CD4-positive, alpha-beta T cell (primary cell): ENCODE data around the gene FASTK. TPM values are rescaled to one million over a fixed set of nuclear protein-coding genes. Genes with fewer than 3 reads are reported as not detected.

Experiments used
- ATAC-seq: fragments of 200-7000 bp; cut with Tn5 transposase; one replicate; pipeline ENCODE4 v1.10.0; 2022; ENCODE audit warnings: mild to moderate bottlenecking; ENCODE audit not compliant: poor library complexity
- CTCF ChIA-PET: fragments of 350-600 bp; sonication (Branson Sonifier 250); formaldehyde crosslinking; loops from one replicate; lab custom pipeline; 2021; ENCODE audit warnings: antibody characterized with exemption, inconsistent platforms; lab: Charles Lee
- POLR2A ChIA-PET: fragments of 350-600 bp; sonication (Branson Sonifier 250); formaldehyde crosslinking; loops from one replicate; lab custom pipeline; 2021; ENCODE audit warnings: antibody characterized with exemption, inconsistent platforms; lab: Charles Lee
- DNase-seq, 14 experiments: peaks; one replicate each; pipeline ENCODE4 v3.0.0-alpha.2; 2013 to 2020; ENCODE audit warnings: mixed read lengths in 2 of 14
- H3K27ac ChIP-seq, 2 donors: one replicate each; pipeline versions ENCODE4 v1.5.1 to v1.7.0; 2013; ENCODE audit warnings: low read length in 2 of 2, low read depth in 1 of 2, mild to moderate bottlenecking in 1 of 2
- H3K27me3 ChIP-seq, 2 experiments: 1 replicate in 1 of 2; 2 replicates in 1 of 2; pipeline versions ENCODE4 v1.6.1 to v1.7.0; 2013; ENCODE audit warnings: low read length in 2 of 2, control low read depth in 1 of 2, mild to moderate bottlenecking in 1 of 2, moderate library complexity in 1 of 2; ENCODE audit not compliant: insufficient read depth in 2 of 2, control insufficient read depth in 1 of 2
- H3K36me3 ChIP-seq: one replicate; pipeline ENCODE4 v1.6.1; 2013; ENCODE audit warnings: low read length, control low read depth; ENCODE audit not compliant: insufficient read depth
- H3K4me1 ChIP-seq: one replicate; pipeline ENCODE4 v1.6.1; 2013; ENCODE audit warnings: low read length, control low read depth; ENCODE audit not compliant: insufficient read depth
- H3K4me3 ChIP-seq: one replicate; pipeline ENCODE4 v1.5.1; 2013; ENCODE audit warnings: mild to moderate bottlenecking, low read length, moderate library complexity
- H3K9me3 ChIP-seq, 2 experiments: 1 replicate in 1 of 2; 2 replicates in 1 of 2; pipeline versions ENCODE4 v1.6.1 to v1.7.0; 2013; ENCODE audit warnings: low read length in 2 of 2, mild to moderate bottlenecking in 2 of 2, control low read depth in 1 of 2, moderate library complexity in 1 of 2; ENCODE audit not compliant: control insufficient read depth in 1 of 2, insufficient read depth in 1 of 2
- H3K27ac Mint-ChIP-seq: one replicate; pipeline ENCODE4 v1.8.0; 2020; ENCODE audit warnings: mixed read lengths
- H3K27me3 Mint-ChIP-seq: one replicate; pipeline ENCODE4 v1.8.0; 2021; ENCODE audit warnings: mixed read lengths
- H3K36me3 Mint-ChIP-seq: one replicate; pipeline ENCODE4 v1.8.0; 2021; ENCODE audit warnings: low read depth, mixed read lengths
- H3K4me1 Mint-ChIP-seq: one replicate; pipeline ENCODE4 v1.8.0; 2021; ENCODE audit warnings: low read depth, mixed read lengths
- H3K4me3 Mint-ChIP-seq: one replicate; pipeline ENCODE4 v1.8.0; 2020; ENCODE audit warnings: mild to moderate bottlenecking, mixed read lengths
- H3K9me3 Mint-ChIP-seq: one replicate; pipeline ENCODE4 v1.8.0; 2020; ENCODE audit warnings: mixed read lengths
- CTCF ChIP-seq: fragments of 200-600 bp; IDR thresholded peaks from one replicate; pipeline ENCODE4 v1.8.0; 2022; ENCODE audit warnings: antibody characterized with exemption, mild to moderate bottlenecking
- intact Hi-C, 2 experiments: fragments of 100-400 bp; cut with DNase I in 1 of 2; cut with micrococcal nuclease in 1 of 2; formaldehyde crosslinking; loops; one replicate each; pipeline versions ENCODE4 v1.15.1 to v1.9.0; 2023 to 2025; cut with DNase I, micrococcal nuclease
- total RNA-seq, 174 experiments: library from RNA in 2 of 174; stranded (reverse) in 2 of 174; gene quantifications; one replicate each; pipeline ENCODE4 v1.2.3 and lab custom pipeline; 2021 to 2026

Gene FASTK
- total RNA-seq, 2 experiments from 2014 or later: 82.2 to 84.2 TPM

- Histone ChIP-seq H3K4me3 (no peak overlapping the region), H3K27me3 (no peaks in the 10 kb centered on the region), H3K9me3 (no peaks in the 10 kb centered on the region), H3K27ac (no peak overlapping the region), H3K4me1 (peaks cover 38% of the 10 kb centered on the region), H3K36me3 (peaks cover 41% of the 10 kb centered on the region)
- no peak for ATAC-seq
- Mint-ChIP-seq H3K9me3 (no peaks in the 10 kb centered on the region), H3K36me3 (peaks cover 34% of the 10 kb centered on the region), H3K4me1 (peaks cover 25% of the 10 kb centered on the region), H3K27me3 (no peaks in the 10 kb centered on the region), H3K4me3 (peak overlapping the region; percentile 92), H3K27ac (peak overlapping the region; percentile 78)
- POLR2A ChIA-PET: interaction anchor here (1.4 kb wide), 1 partner anchor 20 kb away, joined by 4 read pairs; no protein-coding TSS in a partner anchor
- no peak for TF ChIP-seq CTCF
- DNase-seq: no peak
- intact Hi-C loops: no loop called here
- CTCF ChIA-PET: no interaction called here
Observed at GRCh38 chr7:151078233-151079040, 2.2 kb downstream of the FASTK start.

- Histone ChIP-seq H3K4me1 (peaks cover 37% of the 10 kb centered on the region), H3K27me3 (no peaks in the 10 kb centered on the region), H3K36me3 (peaks cover 44% of the 10 kb centered on the region), H3K27ac (no peak overlapping the region), H3K9me3 (no peaks in the 10 kb centered on the region), H3K4me3 (no peak overlapping the region)
- no peaks in the 10 kb centered on the region for H3K27me3 Mint-ChIP-seq
- intact Hi-C loops: no loop called here
- ChIA-PET POLR2A (interaction anchor here (1.4 kb wide), 1 partner anchor 19 kb away, joined by 4 read pairs; no protein-coding TSS in a partner anchor), CTCF (no interaction called here)
- H3K4me1 Mint-ChIP-seq: peaks cover 21% of the 10 kb centered on the region
- no peak for DNase-seq
- no peak for ATAC-seq
- no peaks in the 10 kb centered on the region for H3K9me3 Mint-ChIP-seq
- peak overlapping the region; percentile 92 for H3K4me3 Mint-ChIP-seq
- H3K36me3 Mint-ChIP-seq: peaks cover 32% of the 10 kb centered on the region
- TF ChIP-seq CTCF: no peak
- H3K27ac Mint-ChIP-seq: peak overlapping the region; percentile 69
Observed at GRCh38 chr7:151077705-151078232, 2.8 kb downstream of the FASTK start.

- ChIA-PET POLR2A (interaction anchor here (1.4 kb wide), 1 partner anchor 18 kb away, joined by 4 read pairs; no protein-coding TSS in a partner anchor), CTCF (no interaction called here)
- no peak for TF ChIP-seq CTCF
Observed at GRCh38 chr7:151076863-151077704, 3.5 kb downstream of the FASTK start.

More at GRCh38 chr7:151076863-151077704, 3.5 kb downstream of the FASTK start:
- H3K4me3 Mint-ChIP-seq: no peak overlapping the region
- H3K27me3 Mint-ChIP-seq: no peaks in the 10 kb centered on the region
- H3K27me3 ChIP-seq: no peaks in the 10 kb centered on the region
- H3K36me3 ChIP-seq: peaks cover 47% of the 10 kb centered on the region
- H3K36me3 Mint-ChIP-seq: peaks cover 34% of the 10 kb centered on the region
- H3K27ac Mint-ChIP-seq: no peak overlapping the region
- ATAC-seq: no peak
- intact Hi-C loops: no loop called here
- no peak overlapping the region for H3K4me3 ChIP-seq
- H3K4me1 ChIP-seq: peaks cover 30% of the 10 kb centered on the region
- peaks cover 18% of the 10 kb centered on the region for H3K4me1 Mint-ChIP-seq
- peak in 2 of 14 experiments; percentile 29 to 50 for DNase-seq
- no peaks in the 10 kb centered on the region for H3K9me3 ChIP-seq
- H3K27ac ChIP-seq: no peak overlapping the region
- H3K9me3 Mint-ChIP-seq: no peaks in the 10 kb centered on the region
